Measurements from ENCODE around the gene CUL1.

Gene CUL1

GRCh38 chr7:148838905-148839304, 140.2 kb downstream of the CUL1 start:
- in situ Hi-C loops (cut with MboI; ENCODE audit: low sequenced_read_pairs) = no loop called here

DNA sequence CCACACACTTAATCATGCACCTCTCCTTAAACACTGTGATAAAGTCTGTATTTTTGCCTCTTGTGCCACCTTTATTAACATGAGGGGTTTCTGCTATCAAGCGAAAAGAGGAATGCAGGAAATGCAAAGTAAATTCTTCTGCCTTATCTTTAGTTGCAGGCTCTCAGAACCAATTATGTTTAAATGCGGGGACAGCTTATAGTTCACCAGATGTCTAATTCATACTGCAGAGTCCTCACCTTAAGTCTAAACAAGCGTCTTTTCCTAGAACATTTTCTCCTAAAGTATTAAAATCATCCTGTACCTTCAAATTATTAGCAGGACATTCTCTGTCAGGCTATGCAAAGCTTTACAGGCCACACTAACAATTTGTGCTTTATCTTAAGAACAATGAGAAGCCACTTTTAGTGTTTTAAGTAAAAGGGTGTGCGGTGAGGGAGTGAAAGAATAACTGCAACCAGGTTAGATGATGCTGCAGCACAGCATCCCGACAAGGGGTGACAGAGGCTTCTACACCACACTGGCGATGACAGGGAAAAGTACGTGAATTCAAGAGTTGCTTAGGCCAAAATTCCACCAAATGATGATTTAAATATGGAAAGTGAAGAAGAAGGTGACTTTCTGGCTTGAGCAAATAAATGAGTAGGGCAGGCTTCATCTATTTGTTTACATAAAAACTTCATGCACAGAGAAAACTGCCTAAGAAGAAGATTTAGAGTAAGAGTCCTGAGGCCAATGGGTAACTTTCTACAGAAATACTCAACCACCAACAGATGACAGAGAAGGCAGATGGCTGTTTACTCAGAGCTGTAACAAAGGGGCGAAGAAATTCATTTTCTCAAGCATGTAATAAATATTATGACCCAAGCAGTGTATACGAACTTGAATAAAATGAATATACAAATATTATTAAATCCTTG, 149.4 kb downstream of the CUL1 start:
- in situ Hi-C loops (cut with MboI; ENCODE audit: low sequenced_read_pairs) = no loop called here

DNA sequence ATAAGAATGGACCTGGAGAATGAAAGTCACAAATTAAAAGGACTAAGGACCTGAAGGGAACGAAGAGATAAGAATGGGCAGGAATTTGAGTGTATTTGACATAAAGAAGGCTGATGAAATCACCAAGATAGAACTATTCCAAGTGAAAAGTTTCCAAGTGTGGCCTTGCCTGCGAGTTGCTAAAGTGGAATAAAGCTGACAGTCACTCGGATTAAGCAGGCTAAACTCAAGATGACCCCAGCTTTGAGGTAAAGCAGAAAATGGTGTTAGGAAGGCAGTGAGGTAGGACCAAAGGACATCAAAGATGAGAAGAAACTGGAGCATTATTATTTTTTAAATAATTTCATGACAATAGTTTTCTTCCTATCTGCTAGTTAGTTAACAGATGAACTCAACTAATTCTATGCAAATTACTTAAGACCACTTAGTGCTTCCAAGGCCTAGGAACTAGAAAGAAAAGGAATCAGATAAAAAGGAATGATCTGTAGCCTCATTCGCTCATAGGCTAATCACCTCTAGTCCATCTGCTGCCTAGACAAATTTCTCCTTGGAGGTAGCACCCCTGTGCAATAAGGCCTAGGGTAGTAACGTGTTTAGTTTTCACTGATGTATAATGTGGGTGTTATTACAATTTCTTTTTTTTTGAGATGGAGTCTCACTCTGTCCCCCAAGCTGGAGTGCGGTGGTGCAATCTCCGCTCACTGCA, 150.8 kb downstream of the CUL1 start:
- in situ Hi-C loops (cut with MboI; ENCODE audit: low sequenced_read_pairs) = no loop called here

DNA sequence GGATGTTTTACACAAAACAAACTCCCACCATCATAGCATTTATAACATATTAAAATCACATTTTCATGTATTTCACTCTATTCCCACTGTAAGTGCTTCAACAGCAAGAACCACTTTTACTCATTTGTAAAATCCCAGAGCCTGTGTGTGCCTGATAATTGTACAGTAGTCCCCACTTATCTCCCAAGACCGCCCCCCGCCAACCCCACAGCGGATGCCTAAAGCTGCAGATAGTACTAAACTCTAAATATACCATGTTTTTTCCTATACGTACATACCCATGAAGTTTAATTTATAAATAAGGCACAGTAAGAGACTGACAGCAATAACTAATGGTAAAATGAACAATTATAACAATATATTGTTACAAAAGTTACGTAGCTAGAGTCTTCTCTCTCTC, 151.9 kb downstream of the CUL1 start:
- in situ Hi-C loops (cut with MboI; ENCODE audit: low sequenced_read_pairs) = no loop called here

All from hTERT RPE-1 (cell line).